Panc1 (cell line): Measurements from ENCODE around the gene SRBD1. TPM values are rescaled to one million over a fixed set of nuclear protein-coding genes. Genes with fewer than 3 reads are reported as not detected.

Experiments used
- ATAC-seq: fragments of 200-7000 bp; cut with Tn5 transposase; 2 replicates; pipeline ENCODE4 v1.9.1; 2020; ENCODE audit warnings: mild to moderate bottlenecking, moderate library complexity
- BruUV-seq: library from RNA; stranded (reverse); fragments of 400-500 nt; replicated peaks from 2 replicates; lab custom pipeline; 2021; lab: Mats Ljungman, UMichigan
- CTCF ChIA-PET: fragments of 300-600 bp; sonication (Branson Sonifier 250); formaldehyde crosslinking; loops from one replicate; lab custom pipeline; 2022; ENCODE audit warnings: antibody characterized with exemption; lab: Charles Lee
- POLR2A ChIA-PET: fragments of 300-600 bp; sonication (Branson Sonifier 250); formaldehyde crosslinking; loops from one replicate; lab custom pipeline; 2022; ENCODE audit warnings: antibody characterized with exemption; lab: Charles Lee
- DNase-seq: peaks from one replicate; pipeline ENCODE4 v3.0.0-alpha.2; 2010; ENCODE audit warnings: low read depth, low spot score
- H3K27ac ChIP-seq: 2 replicates; pipeline ENCODE4 v1.5.1; 2011; ENCODE audit warnings: mild to moderate bottlenecking, low read length, inconsistent platforms
- H3K27me3 ChIP-seq: fragments of 200-500 bp; sonication (Bioruptor generic); 2 replicates; pipeline ENCODE4 v1.6.0; 2014; ENCODE audit warnings: low read length, inconsistent platforms; ENCODE audit not compliant: control insufficient read depth, insufficient read depth
- H3K36me3 ChIP-seq: fragments of 200-500 bp; sonication (Bioruptor generic); 2 replicates; pipeline ENCODE4 v1.5.1; 2014; ENCODE audit warnings: inconsistent platforms, mild to moderate bottlenecking, low read length, moderate library complexity; ENCODE audit not compliant: control insufficient read depth, insufficient read depth
- H3K4me1 ChIP-seq: 2 replicates; pipeline ENCODE4 v1.5.1; 2011; ENCODE audit warnings: inconsistent platforms, mild to moderate bottlenecking, low read length, moderate library complexity; ENCODE audit not compliant: control insufficient read depth, insufficient read depth
- H3K4me3 ChIP-seq, 2 experiments: 2 replicates each; pipeline ENCODE4 v1.5.1; 2011 to 2012; ENCODE audit warnings: low read depth in 2 of 2, low read length in 2 of 2, mild to moderate bottlenecking in 2 of 2, inconsistent platforms in 1 of 2, moderate library complexity in 1 of 2
- H3K9me3 ChIP-seq: fragments of 200-500 bp; sonication (Bioruptor generic); 2 replicates; pipeline ENCODE4 v1.5.1; 2014; ENCODE audit warnings: low read depth, mild to moderate bottlenecking, inconsistent platforms, low read length, moderate library complexity; ENCODE audit not compliant: control insufficient read depth, insufficient read depth
- CTCF ChIP-seq: fragments of 450-650 bp; IDR thresholded peaks from 2 replicates; pipeline ENCODE4 v1.5.1; 2017; ENCODE audit warnings: mild to moderate bottlenecking
- POLR2AphosphoS5 ChIP-seq: IDR thresholded peaks from 2 replicates; pipeline ENCODE4 v1.6.1; 2012; ENCODE audit warnings: mild to moderate bottlenecking, low read depth, low read length, moderate library complexity
- REST ChIP-seq, 2 experiments: IDR thresholded peaks; 2 replicates each; pipeline ENCODE4 v1.6.1; 2011 to 2012; ENCODE audit warnings: low read depth in 2 of 2, control low read depth in 1 of 2, low read length in 1 of 2, mild to moderate bottlenecking in 1 of 2, moderate library complexity in 1 of 2; ENCODE audit not compliant: insufficient read depth in 1 of 2
- SIN3A ChIP-seq: IDR thresholded peaks from 2 replicates; pipeline ENCODE4 v1.6.1; 2012; ENCODE audit warnings: low read depth, mild to moderate bottlenecking, low read length, moderate library complexity, borderline replicate concordance; ENCODE audit not compliant: insufficient read depth
- TCF7L2 ChIP-seq: IDR thresholded peaks from 2 replicates; pipeline ENCODE4 v1.6.1; 2011; ENCODE audit warnings: mild to moderate bottlenecking, low read depth, low read length, inconsistent platforms
- in situ Hi-C: cut with HindIII; loops from 2 replicates; pipeline ENCODE4 v1.10.0; 2016; ENCODE audit warnings: low sequenced_read_pairs, low pct_unique_long_range_greater_than_20kb
- intact Hi-C: fragments of 100-400 bp; cut with micrococcal nuclease; formaldehyde crosslinking; loops from one replicate; pipeline ENCODE4 v1.10.0; 2022; ENCODE audit not compliant: unreplicated experiment
- total RNA-seq: library from RNA; stranded (reverse); gene quantifications from one replicate; pipeline ENCODE4 v1.2.1, GENCODE V29; 2021; ENCODE audit not compliant: unreplicated experiment

The SRBD1 gene
- total RNA-seq, 1 experiment from 2014 or later, result 9.7 TPM

- BruUV-seq, result no TSS peak
- intact Hi-C loops (no loop called here), in situ Hi-C loops (no loop called here)
- no peak for TF ChIP-seq POLR2AphosphoS5
- no peak for TF ChIP-seq SIN3A
- no peak for TF ChIP-seq CTCF
- no peak for TF ChIP-seq TCF7L2
- TF ChIP-seq REST (IDR thresholded peaks at IDR 0.05; ENCODE audit: insufficient read depth in 1 of 2, low read depth in 2 of 2, low read length in 1 of 2), result no peak
- DNase-seq (no peak), ATAC-seq (no peak)
- no peaks in the 10 kb centered on the region for H3K9me3 ChIP-seq
- H3K4me1 ChIP-seq, result no peaks in the 10 kb centered on the region
- ChIA-PET CTCF (no interaction called here), POLR2A (no interaction called here)
- H3K27me3 ChIP-seq, result no peaks in the 10 kb centered on the region
- no peak overlapping the region for H3K4me3 ChIP-seq
- H3K36me3 ChIP-seq, result no peaks in the 10 kb centered on the region
- H3K27ac ChIP-seq, result no peak overlapping the region
Measured at GRCh38 chr2:45352506-45352905, 258.6 kb downstream of the SRBD1 start.

GRCh38 chr2:45345331-45346234 lies 265.5 kb downstream of the SRBD1 start:
- no peak for TF ChIP-seq TCF7L2
- no peak for TF ChIP-seq SIN3A
- TF ChIP-seq CTCF, result no peak
- TF ChIP-seq REST (IDR thresholded peaks at IDR 0.05; ENCODE audit: insufficient read depth in 1 of 2, low read depth in 2 of 2, low read length in 1 of 2), result no peak
- no peak for TF ChIP-seq POLR2AphosphoS5
- ChIA-PET POLR2A (no interaction called here), CTCF (no interaction called here)
- H3K36me3 ChIP-seq, result no peaks in the 10 kb centered on the region
- no peak overlapping the region for H3K27ac ChIP-seq
- no peak for DNase-seq
- intact Hi-C loops (no loop called here), in situ Hi-C loops (no loop called here)
- no peak for ATAC-seq
- no peaks in the 10 kb centered on the region for H3K9me3 ChIP-seq
- BruUV-seq, result no TSS peak
- H3K4me1 ChIP-seq, result no peaks in the 10 kb centered on the region
- H3K27me3 ChIP-seq, result peaks cover under 1% of the 10 kb centered on the region; the same call in 1 of the 2 replicates
- no peak overlapping the region for H3K4me3 ChIP-seq
